ENCODE measurements around the gene SRL.

DNA sequence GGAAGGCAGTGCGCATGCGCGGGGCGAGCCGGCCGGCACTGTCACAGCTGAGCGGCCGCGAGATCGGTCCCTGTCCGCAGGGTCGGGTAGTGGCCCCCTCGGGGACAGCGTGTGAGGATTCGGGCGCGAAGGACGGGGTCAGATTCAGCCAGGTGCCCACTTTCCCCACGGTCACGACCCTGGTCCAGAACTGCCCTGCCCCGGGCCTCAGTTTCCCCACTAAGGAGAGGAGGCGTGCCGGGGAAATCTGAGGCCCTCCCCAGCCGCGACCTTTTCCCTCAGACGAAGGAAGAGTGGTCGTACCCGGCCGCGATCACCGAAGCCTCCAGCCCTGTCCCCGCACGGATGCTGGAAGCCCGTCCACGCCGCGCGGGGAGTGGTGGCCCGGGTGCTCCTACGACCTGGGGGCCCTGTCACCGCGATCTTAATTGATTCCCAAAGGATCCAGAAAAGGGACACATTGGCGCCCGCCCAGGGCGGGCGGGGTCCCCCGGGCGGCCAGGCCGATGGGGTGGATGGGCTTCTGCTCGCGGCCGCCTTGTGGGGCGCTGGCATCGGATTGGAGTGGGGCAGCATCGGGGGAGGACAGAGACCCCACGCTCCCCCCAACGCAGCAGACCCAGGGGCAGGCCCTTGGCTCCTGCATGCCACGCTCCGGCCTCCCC, 57.7 kb downstream of the SRL start:
- no peak for TF ChIP-seq POLR2AphosphoS5 (IDR thresholded peaks at IDR 0.05; ENCODE audit: low read depth)
- TF ChIP-seq, protein P1, sequence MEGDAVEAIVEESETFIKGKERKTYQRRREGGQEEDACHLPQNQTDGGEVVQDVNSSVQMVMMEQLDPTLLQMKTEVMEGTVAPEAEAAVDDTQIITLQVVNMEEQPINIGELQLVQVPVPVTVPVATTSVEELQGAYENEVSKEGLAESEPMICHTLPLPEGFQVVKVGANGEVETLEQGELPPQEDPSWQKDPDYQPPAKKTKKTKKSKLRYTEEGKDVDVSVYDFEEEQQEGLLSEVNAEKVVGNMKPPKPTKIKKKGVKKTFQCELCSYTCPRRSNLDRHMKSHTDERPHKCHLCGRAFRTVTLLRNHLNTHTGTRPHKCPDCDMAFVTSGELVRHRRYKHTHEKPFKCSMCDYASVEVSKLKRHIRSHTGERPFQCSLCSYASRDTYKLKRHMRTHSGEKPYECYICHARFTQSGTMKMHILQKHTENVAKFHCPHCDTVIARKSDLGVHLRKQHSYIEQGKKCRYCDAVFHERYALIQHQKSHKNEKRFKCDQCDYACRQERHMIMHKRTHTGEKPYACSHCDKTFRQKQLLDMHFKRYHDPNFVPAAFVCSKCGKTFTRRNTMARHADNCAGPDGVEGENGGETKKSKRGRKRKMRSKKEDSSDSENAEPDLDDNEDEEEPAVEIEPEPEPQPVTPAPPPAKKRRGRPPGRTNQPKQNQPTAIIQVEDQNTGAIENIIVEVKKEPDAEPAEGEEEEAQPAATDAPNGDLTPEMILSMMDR (IDR thresholded peaks at IDR 0.05; ENCODE audit: insufficient read depth, low read length) = no peak
- TF ChIP-seq, protein P2, sequence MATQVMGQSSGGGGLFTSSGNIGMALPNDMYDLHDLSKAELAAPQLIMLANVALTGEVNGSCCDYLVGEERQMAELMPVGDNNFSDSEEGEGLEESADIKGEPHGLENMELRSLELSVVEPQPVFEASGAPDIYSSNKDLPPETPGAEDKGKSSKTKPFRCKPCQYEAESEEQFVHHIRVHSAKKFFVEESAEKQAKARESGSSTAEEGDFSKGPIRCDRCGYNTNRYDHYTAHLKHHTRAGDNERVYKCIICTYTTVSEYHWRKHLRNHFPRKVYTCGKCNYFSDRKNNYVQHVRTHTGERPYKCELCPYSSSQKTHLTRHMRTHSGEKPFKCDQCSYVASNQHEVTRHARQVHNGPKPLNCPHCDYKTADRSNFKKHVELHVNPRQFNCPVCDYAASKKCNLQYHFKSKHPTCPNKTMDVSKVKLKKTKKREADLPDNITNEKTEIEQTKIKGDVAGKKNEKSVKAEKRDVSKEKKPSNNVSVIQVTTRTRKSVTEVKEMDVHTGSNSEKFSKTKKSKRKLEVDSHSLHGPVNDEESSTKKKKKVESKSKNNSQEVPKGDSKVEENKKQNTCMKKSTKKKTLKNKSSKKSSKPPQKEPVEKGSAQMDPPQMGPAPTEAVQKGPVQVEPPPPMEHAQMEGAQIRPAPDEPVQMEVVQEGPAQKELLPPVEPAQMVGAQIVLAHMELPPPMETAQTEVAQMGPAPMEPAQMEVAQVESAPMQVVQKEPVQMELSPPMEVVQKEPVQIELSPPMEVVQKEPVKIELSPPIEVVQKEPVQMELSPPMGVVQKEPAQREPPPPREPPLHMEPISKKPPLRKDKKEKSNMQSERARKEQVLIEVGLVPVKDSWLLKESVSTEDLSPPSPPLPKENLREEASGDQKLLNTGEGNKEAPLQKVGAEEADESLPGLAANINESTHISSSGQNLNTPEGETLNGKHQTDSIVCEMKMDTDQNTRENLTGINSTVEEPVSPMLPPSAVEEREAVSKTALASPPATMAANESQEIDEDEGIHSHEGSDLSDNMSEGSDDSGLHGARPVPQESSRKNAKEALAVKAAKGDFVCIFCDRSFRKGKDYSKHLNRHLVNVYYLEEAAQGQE (IDR thresholded peaks at IDR 0.05; ENCODE audit: insufficient replicate concordance, low read depth) = no peak
